Activated gamma-delta T cell treated with anti-CD3 and anti-CD28 coated beads, Interleukin-2, amount 50 U/mL, for 16 hours (primary cell): ENCODE data around the gene MGAT1.

Experiments
- DNase-seq: peaks from one replicate; pipeline ENCODE4 v3.0.0-alpha.2; 2020; ENCODE audit warnings: low read depth

Gene MGAT1

DNA sequence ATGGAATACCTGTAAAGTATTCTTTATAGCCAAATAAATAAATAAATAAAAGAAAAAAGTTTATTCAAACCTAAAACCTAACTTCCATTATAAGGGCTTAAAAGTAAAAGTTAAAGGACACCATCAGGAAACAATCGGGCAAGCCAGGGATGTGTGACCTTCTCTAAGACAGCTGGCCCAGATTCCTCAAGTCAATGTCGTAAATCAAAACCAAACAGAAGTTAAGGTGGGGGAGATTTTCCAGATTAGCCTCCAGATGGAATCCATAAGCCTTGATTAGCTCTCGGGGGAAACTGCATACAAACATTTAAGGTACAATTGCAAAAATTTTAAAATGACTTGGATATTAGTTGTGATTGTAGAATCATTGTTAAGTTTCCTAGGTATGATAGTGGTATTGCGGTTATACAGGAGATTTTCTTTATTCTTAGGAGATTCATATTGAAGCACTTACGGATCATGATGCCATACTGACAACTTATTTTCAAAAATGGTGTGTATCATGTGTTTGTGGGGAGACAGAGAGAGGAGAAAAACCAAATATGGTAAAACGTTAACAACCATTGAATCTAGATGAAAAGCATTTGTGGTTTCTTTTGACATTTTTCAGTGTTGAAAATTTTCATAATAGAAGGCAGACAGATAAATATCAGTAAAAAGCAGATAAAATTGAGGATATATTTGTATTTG, 21.5 kb upstream of the MGAT1 start:
- no peak for DNase-seq

DNA sequence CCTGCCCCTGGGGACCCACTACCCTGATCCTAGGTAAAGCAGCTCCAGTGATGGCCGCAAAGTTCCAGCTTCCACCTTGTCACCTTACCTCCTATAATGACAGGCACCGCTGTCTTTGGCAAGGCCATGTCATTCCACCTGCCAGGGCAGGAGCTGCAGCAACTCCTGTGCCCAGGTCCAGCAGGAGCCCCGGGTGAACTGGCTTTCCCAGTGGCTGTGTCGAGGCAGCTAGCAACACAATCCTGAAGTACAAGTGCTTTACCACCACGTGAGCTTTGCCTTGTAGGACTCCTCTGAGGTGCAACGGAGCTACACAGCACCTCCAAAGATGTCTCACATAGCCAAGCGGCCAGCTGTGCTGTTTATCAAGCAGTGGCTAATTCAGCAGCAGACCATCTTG, 20.7 kb upstream of the MGAT1 start:
- no peak for DNase-seq

DNA sequence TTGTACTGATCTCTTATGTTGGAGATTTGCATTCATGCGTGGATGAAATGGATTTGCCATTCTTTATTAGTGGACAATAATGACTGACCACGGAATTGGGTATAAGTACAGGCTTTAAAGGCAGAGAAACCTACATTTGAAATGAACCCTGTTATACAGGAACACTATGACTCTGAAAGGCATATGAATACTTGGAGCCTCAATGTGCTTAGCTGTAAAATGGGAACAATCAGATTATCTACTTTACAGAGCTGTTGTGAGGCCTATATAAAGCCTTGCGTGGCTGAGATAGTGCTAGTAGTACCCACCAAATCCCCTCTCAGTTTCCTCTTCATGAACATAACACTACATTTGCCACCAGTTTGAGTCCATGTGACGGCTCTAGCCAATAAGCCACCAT, 18.9 kb upstream of the MGAT1 start:
- no peak for DNase-seq

DNA sequence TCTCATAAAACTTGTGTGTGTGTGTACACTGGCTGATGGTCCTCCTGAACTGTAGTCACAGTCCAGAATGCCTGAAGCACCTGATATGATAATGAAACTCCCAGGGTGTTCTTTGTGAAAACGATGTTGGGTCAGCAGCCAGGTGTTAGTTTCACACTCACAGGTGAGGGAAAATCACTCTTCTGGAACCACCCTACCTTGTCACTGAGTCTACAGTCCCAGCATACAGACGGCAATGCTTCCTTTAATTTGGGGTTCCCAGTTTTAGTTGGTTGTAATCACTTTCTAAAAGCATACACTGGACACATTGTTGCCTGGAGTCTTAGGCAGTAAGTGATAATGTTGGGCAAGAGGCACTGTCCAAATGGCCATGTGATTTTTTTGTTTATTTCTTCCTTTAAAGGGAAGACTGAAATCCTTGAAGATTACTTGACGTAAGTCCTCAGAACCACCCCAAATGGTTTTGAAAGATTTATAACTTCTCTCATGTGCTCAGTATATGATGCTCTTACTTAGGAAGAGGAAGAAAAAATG, 18.2 kb upstream of the MGAT1 start:
- DNase-seq, result no peak

DNA sequence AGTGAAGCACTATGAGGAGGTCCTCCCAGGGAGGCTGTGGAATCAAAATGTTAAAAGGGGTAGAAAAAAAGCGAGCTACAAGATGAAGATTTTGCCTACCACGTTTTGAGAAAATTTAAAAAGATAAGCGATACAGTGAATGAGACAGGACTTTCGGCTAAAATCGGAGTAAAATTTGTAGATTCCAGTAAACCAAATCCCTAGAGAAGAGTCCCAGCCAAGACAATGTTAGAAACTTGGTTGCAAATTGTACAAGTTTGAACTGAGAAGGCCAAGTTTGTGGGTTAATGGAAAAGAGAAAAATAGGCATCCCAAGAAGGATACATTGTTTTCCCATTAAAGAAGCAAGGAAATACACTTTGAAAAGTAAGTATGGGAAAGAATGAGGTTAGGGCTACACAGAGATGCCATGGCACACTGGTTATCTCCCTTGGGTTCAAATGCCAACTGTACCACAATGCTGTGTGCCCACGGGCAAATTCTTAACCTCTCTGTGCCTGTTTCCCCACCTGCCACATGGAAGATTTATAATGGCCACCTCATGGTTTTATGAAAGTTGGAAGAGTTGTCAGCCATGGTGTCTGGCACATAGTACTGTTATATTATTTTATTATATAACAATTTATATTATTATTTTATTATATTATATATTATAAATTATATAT, 16.2 kb upstream of the MGAT1 start:
- no peak for DNase-seq

DNA sequence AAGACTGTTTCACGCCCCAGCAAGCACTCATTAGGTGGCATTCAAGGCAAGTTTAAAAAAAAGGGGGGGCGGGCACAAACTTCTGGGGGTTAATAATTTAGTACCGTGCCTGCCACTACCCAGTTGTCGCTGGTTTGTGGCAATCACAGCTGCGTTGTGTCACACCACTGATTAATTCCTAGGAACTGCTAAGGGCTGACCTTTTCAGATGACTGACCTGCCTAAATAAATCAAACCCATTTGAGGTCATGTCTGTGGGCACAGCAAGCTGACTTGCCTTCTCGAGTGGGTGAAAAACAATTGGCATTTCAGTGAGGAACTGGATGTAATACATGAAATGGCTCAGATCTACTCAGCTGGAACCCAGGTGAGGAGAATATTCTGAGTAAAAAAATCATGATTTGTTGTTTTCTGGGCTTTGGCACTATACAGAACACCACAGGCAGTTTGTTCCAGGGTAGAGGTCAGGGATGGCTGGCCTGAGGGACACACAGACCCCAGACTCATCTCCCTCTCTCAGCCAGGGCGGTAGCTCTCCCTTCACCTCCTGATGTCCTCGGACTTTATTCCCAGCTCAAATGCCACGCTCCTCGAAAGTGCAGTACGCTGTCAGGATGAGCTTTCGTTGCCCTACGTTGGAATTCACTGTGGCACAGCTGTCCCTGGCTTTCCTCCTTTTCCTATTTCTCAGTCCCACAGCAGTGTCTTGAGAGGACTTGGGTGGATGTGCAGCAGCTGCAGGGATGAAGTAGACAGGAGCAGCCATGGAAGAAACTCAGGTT, 15.5 kb upstream of the MGAT1 start:
- DNase-seq, result no peak

DNA sequence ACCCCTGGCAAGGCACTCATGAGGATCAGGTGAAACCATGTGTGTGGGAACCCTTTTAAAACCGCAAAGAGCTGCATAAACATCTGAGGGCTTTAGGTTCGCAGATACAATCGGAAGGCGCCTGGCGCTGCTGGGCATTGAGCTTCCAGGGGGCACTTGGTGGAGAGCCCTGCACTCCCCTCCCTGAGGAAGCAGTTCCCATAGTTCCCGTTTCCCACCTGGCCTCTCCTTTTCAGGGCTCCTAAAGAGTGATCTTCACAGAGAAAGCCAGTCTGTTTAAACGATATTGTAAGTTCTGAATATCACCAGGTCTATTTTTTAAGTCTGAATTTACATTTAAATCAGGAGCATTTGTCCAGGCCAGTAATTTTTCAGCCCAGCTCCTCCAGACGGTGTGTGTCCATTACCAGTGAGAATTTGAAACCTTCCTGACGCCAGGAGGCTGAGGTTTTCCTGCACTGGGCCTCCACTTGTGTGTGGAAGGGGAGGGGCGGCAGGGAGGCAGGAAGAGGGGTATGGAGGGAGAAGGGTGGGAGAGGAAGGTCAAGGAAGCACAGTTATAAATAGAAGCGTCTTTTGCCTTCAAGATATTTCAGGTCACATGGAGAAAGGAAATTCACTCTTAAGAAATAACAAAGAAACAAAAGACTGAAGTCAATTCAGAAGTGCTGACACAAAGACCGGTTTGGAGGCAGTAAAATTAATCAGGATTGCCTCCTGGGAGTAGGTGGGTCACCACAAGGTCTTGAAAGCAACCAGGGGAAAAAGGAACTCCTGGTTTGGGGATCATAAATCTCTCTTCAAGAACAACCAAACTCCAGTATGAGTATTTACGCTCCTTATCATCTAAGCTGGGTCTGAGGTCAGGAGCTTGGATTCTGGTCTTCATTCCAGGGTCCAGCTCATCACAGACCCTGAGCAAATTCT, 14.3 kb upstream of the MGAT1 start:
- DNase-seq, result no peak

DNA sequence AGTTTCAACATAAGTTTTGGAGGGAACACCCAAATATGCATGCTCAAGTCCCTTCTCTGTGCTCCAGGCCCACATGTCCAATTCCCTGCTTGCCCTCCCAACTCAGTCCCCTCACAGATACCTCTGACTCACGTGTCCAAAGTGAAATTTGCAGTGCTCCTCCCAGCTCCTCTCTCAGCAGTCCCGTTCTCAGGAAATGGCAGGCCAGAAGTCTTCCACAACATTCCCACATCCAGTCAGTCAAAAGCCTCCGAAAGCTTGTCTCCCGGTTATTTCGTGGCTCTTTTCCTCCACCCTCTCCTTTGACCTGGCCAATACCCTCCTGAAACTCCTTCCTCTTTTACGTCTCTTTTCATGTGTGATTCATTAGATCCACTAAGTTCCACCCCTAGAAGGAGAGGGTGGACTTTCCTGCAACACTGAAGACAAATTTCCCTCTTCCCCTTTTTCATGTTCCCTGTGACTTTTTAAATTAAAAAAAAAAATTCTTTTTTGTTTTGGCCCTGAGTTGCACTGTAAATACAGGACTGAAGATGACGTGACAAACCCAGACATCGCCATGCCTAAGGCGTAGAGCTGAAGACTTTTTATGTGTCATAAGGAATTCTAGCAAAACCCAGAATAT, 12.8 kb upstream of the MGAT1 start:
- no peak for DNase-seq

DNA sequence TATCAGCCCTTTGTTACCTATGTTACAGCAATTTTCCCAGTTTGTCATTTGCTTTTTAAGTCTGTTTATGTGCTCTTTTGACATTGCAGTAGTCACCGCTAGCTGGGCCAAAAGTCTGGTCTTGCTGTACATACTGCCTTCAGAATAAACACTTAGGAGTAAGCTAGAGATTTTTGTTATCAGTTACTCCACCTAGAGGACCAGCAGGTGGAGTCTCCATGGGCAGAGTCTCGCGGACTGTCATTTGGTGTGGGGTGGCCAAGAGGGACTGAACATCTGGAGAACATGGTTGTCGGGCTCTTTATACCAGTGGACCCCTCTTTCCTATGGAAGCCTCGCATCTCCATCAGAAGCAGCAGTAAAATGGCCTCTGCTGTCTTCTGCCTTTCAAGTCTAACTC, 10.8 kb upstream of the MGAT1 start:
- DNase-seq, result no peak

DNA sequence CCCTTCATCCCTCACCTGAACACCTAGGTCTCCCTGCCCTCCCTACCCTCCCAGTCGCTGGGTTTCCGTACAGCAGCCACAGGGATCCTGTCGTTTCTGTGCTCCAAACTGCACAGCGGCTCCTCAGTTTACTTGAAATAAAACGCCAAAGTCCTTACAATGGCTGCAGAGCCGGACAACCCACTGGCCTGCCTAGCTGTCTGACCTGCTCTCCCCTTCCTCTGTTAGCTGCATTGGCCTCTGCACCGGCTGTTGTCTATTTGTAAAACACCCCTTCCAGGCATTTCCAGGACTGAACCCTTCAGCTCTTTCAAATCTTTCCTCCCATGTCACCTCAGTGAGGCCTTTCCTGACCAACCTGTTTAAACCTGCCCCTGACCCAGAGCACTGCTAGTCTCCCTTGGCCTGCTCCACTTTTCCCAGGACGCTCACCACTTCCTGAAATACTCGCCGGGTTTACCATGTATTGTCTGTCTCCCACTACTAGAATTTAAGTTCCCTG, 9.1 kb upstream of the MGAT1 start:
- no peak for DNase-seq

DNA sequence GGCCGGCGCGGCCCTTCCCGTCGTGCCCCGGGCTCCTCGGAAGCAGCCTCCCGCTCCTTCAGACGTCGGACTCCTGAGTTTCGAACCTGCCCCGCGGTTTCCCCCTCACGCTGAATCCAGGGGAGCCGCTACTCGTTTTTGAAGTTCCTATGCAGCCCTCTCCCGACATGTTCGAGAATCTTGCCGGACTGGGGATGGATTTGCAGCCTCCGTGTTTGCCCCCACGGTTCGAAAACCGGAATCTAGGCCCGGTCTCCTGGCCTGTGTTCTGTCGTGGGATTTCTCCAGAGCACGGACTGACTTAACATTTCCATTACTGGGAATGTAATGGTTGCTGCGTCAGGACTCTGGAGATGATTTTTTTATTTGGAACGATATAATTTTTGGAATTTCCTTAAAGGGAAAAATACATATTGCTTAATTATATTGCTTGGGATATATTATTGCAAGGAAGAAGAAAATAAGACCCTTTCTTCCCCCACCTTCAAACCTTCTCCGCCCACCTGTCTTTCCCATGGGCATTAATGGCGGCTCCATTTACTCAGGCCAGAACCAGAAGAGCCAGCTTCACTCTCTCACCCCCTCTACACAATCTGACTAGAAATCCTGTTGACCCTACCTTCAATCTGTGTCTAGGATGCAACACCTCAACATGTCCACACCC, 8.5 kb upstream of the MGAT1 start:
- no peak for DNase-seq

DNA sequence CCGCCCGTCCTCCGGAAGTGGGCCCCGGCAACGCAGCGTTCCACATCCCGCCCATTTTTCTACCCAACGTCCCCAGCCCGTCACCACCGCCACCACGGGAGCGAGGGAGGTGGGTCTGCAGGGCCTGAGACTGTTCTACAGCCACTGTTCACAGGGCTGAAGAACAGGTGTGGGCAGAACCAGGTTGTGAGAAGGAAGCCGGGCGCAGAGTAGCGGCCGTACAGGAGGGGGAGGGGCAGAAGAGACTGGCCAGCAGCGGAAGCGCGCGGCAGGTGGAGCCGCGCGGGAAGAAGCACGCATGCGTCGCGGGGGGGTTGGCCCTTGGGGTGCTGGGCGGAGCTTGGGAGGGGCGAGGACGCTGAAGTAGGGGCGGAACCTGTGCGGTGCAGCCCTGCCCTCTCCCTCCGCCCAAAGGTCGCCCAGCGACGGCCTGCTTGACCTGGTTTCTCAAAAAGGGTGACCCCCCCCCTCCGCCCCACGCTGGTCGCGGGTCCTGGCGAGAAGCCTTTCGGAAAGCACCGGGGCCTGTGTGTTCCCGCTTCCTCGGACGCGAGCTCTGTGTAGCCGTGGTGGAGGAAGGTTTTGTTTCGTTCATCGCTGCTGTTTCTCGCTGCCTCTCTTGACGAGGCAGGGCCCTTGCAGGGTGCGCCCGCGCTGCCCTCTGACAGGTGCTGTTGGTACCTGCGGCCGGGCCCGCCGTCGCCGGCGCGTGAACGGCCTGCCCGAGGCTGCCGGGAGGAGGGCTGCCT, 7.8 kb upstream of the MGAT1 start:
- peak; percentile 93 for DNase-seq

DNA sequence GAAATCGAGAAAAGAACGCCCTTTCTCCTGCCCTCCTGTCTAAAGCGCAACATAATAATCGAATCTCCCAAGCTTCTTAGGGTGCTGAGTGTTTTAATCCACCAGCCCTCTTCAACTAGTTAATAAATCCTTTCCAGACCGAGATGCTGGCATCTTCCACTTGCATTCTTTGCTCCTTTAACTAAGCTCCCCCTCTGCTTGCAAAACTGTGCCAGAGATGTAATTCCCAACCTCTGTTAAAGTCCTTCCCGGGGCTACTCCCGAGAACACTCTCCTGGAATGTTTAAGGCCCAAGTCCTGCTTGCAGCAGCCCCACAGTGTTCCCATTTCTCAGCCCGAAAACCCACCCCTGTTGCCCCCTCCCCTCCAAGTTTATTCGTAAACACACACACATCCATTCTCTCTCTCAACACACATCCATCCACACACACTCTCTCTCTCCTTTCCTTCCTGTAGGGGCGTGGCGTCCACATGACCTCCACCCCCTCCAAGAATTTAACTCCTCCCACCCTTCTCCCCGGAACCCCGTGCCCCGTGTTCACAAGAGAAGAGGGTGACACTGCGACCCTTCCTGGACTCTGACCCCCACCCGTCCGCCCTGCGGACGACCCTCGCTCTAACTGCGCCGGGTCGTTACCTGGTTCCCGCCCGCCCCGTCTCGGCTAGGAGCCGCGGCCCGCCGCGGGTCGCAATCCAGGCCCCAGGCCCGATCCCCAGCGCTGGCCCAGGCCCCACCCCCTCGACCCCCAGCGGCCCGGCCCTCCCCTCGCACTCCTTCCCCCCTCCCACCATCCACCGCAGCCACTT, 7.0 kb upstream of the MGAT1 start:
- peak; percentile 76 for DNase-seq

DNA sequence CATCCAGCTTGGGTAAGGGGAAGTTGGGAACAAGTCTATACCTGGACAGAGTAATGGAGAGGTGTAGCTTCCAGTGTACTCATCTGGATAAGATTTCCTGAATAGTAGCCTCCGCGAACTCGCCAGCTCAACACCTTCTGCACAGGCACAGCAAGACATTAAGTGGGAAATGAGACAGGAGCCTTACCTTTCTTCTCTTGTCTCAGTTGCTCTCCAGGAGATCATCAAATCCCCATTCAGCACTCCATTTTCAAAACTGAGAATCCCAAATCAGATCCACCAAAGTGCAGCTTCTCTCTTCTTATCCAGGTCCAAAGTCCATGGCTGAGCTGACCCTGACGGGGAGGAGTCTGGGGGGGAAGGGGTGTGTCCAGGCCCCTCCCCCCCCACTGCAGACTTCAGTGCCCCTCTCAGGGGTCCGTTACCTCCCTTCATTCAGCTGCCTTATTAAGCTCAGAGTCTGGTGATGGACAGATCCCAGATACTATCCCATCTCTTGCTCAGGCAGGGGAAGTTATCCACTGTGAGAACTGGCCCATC, 5.9 kb upstream of the MGAT1 start:
- no peak for DNase-seq

DNA sequence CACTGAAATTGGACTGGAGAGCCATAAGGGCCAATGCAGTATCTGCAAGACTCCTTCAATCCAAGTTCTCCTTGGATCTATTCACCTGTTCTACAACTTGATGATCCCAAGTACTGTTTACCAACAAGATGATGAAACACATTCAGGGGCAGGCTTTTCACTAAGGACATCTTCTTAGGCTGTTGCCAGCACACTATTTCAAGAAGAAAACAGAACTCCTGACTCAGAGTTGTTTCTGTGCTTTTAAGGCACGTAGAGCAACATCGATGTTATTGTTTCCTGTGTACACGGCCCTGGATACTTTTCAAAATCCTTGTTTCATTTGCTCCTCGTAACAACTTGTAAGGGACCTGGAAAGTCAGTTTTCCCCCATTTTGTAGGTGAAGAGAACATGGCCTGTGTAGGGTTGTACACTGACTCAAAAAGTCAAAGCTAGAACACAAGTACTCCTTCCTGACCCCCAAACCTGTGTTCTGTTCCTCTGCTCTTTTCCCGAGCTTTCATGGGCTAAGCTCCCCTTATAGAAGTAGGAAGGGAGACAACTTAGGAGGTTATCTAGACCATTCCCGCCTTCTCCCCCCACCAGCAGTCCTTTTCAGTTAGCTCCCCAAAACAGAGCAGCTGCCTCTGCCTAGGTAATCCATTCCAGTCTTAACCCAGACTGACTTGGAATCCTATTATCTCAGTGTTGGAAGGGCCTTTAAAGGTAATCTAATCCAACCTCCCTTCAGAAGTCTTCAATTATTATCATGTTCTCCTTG, 5.2 kb upstream of the MGAT1 start:
- DNase-seq, result no peak

DNA sequence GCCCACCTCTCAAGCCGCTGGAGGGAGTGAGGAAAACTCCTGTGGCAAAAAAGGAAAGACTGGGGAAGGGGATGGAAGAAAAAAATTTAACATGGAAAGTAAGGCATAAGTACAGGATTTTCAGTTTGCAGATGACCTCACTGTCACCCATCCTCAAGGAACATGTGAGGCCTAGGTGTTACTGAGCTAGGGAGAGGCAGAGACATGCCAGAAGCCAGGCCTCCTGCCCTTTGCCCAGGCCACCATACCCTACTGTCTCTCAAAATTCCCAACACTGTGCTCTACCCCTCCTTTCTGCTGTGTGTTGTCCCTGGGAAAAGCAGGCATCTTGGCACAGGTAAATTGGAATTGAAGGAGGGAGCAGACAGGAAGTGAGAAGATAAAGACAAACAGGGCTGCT, 4.4 kb upstream of the MGAT1 start:
- no peak for DNase-seq

DNA sequence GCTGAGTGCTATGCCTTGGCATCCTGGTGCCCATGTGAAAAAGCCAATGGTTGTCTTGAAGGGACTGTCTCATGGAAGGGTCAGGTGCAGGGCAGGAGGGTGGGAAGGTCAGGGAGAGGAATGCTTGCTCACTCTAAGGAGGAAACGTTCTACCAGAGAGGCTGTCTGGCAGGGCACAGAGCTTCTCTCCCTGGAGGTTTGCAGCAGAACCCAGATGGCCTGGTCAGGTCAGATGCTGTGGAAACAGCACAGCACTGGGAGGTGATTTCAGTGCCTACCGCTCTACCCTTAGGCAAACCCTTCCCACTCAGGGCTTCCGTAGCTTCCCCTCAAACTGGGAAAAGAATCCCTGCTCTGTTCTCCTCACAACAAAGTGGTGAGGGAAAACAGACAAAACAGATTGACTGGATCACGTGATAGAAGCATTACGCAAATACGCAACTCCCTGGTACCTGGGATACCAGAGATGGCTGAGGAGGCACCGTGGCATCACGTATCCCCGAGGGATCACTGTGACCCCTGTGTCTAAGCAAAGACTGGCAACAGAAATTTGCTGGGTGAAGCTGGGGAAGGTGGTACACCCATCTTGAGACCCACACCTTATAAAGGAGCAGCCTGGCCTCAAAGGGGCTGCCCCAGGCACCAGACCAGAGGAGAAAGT, 3.9 kb upstream of the MGAT1 start:
- no peak for DNase-seq
